GM12878 (cell line): ENCODE results near the gene PORCN. TPM values are rescaled to one million over a fixed set of nuclear protein-coding genes. Genes with fewer than 3 reads are reported as not detected.

Experiments used
- ATAC-seq: fragments of 200-7000 bp; cut with Tn5 transposase; 3 replicates; pipeline ENCODE4 v1.9.1; 2020; ENCODE audit warnings: mild to moderate bottlenecking, moderate library complexity
- BruUV-seq: library from RNA; stranded (reverse); fragments of 400-500 nt; replicated peaks from 2 replicates; lab custom pipeline; 2021; lab: Mats Ljungman, UMichigan
- CTCF ChIA-PET: fragments of 300-600 bp; sonication (Branson Sonifier 250); formaldehyde crosslinking; extraction: SDS; loops from one replicate; lab custom pipeline; 2021; ENCODE audit warnings: inconsistent platforms; lab: Yijun Ruan, JAX
- POLR2A ChIA-PET: fragments of 350-600 bp; formaldehyde crosslinking; extraction: SDS; loops from one replicate; lab custom pipeline; 2021; ENCODE audit warnings: inconsistent platforms; lab: Charles Lee
- RAD21 ChIA-PET: fragments of 300-600 bp; sonication (Branson Sonifier 250); formaldehyde crosslinking; loops from one replicate; lab custom pipeline; 2023; ENCODE audit warnings: antibody characterized with exemption; ENCODE audit not compliant: unreplicated experiment; lab: Charles Lee
- SMC1A ChIA-PET: fragments of 300-600 bp; sonication (Branson Sonifier 250); formaldehyde crosslinking; loops from one replicate; lab custom pipeline; 2023; ENCODE audit not compliant: unreplicated experiment, uncharacterized antibody; lab: Charles Lee
- DNase-seq: peaks from one replicate; pipeline ENCODE4 v3.0.0-alpha.2; 2011; ENCODE audit warnings: low read depth, low spot score
- FAIRE-seq: peaks from 3 replicates; lab custom pipeline; 2011; peaks lifted over from hg19 to GRCh38; lab: Jason Lieb, UNC
- H2AFZ ChIP-seq: 2 replicates; pipeline ENCODE4 v1.6.0; 2011; ENCODE audit warnings: low read depth, low read length, control low read depth; ENCODE audit not compliant: control insufficient read depth
- H3K27ac ChIP-seq: 2 replicates; pipeline ENCODE4 v1.5.1; 2011; ENCODE audit warnings: control low read depth; ENCODE audit not compliant: control insufficient read depth, insufficient read depth
- H3K27me3 ChIP-seq, 2 experiments: replicated peaks in 1 of 2; 2 replicates each; pipeline versions ENCODE4 v1.6.0 to v1.6.1; 2011; ENCODE audit warnings: low read length in 1 of 2; ENCODE audit not compliant: control insufficient read depth in 2 of 2, insufficient read depth in 2 of 2
- H3K36me3 ChIP-seq, 2 experiments: 2 replicates each; pipeline ENCODE4 v1.5.1; 2011; ENCODE audit warnings: low read length in 1 of 2; ENCODE audit not compliant: control insufficient read depth in 2 of 2, insufficient read depth in 2 of 2
- H3K4me1 ChIP-seq: 2 replicates; pipeline ENCODE4 v1.6.1; 2011; ENCODE audit warnings: mild to moderate bottlenecking, low read length, moderate library complexity, mixed read lengths; ENCODE audit not compliant: control insufficient read depth, insufficient read depth
- H3K4me2 ChIP-seq: 2 replicates; pipeline ENCODE4 v1.6.0; 2011; ENCODE audit warnings: control low read depth; ENCODE audit not compliant: control insufficient read depth, insufficient read depth
- H3K4me3 ChIP-seq: fragments of 200-600 bp; sonication (generic); 2 replicates; pipeline ENCODE4 v1.5.1; 2016
- H3K79me2 ChIP-seq: 2 replicates; pipeline ENCODE4 v1.6.0; 2011; ENCODE audit warnings: low read length; ENCODE audit not compliant: control insufficient read depth, insufficient read depth
- H3K9ac ChIP-seq: 2 replicates; pipeline ENCODE4 v1.8.0; 2011; ENCODE audit warnings: low read length, control low read depth, mixed read lengths; ENCODE audit not compliant: control insufficient read depth, insufficient read depth
- H3K9me3 ChIP-seq: replicated peaks from 3 replicates; pipeline ENCODE4 v1.5.1; 2011; ENCODE audit warnings: mild to moderate bottlenecking, low read length; ENCODE audit not compliant: control insufficient read depth, insufficient read depth
- H4K20me1 ChIP-seq: 2 replicates; pipeline ENCODE4 v1.6.0; 2011; ENCODE audit not compliant: control insufficient read depth, insufficient read depth
- BCLAF1 ChIP-seq: fragments of 450-650 bp; IDR thresholded peaks from 2 replicates; pipeline ENCODE4 v1.6.1; 2017; ENCODE audit warnings: antibody characterized with exemption, mild to moderate bottlenecking, moderate library complexity
- CBX5 ChIP-seq: sonication (generic); IDR thresholded peaks from 2 replicates; pipeline ENCODE4 v1.6.1; 2016; ENCODE audit warnings: low read depth, moderate library complexity, mild to moderate bottlenecking, inconsistent platforms
- CEBPB ChIP-seq, 2 experiments: fragments of 150-350 bp in 1 of 2; IDR thresholded peaks; 2 replicates each; pipeline ENCODE4 v1.6.1; 2012 to 2014; ENCODE audit warnings: low read depth in 2 of 2, low read length in 2 of 2, borderline replicate concordance in 1 of 2, inconsistent platforms in 1 of 2
- GATAD2B ChIP-seq: fragments of 450-650 bp; conservative IDR thresholded peaks from 2 replicates; pipeline ENCODE4 v1.6.1; 2017; ENCODE audit warnings: low read depth, mild to moderate bottlenecking, moderate library complexity
- KLF5 ChIP-seq: fragments of 450-650 bp; IDR thresholded peaks from 2 replicates; pipeline ENCODE4 v1.6.1; 2014; ENCODE audit warnings: mild to moderate bottlenecking; ENCODE audit not compliant: partially characterized antibody
- REST ChIP-seq: IDR thresholded peaks from 2 replicates; pipeline ENCODE4 v1.6.1; 2012; ENCODE audit warnings: mild to moderate bottlenecking, low read depth, low read length
- SMAD1 ChIP-seq: fragments of 450-650 bp; IDR thresholded peaks from 2 replicates; pipeline ENCODE4 v1.6.1; 2018; ENCODE audit warnings: mild to moderate bottlenecking, low read depth; ENCODE audit not compliant: partially characterized antibody
- ZBTB11 ChIP-seq: fragments of 450-650 bp; formaldehyde crosslinking; IDR thresholded peaks from 2 replicates; pipeline ENCODE4 v1.5.0; 2022; ENCODE audit warnings: mild to moderate bottlenecking, missing genetic modification characterization
- WGBS: methylation state at CpG from one replicate; pipeline ENCODE4 v1.1.6; 2016; ENCODE audit warnings: low lambda C conversion rate; ENCODE audit not compliant: insufficient replicate concordance, insufficient coverage; ENCODE audit errors: missing lambda C conversion rate; 5-methylcytosine and 5-hydroxymethylcytosine counted together
- in situ Hi-C: fragments of 300-500 bp; cut with MboI; formaldehyde crosslinking; loops from 9 replicates; pipeline ENCODE4 v1.14.3; 2018; ENCODE audit warnings: mixed read lengths
- intact Hi-C: fragments of 100-400 bp; cut with micrococcal nuclease; formaldehyde crosslinking; loops from one replicate; pipeline ENCODE4 v1.14.2; 2022; ENCODE audit not compliant: unreplicated experiment
- polyA plus RNA-seq, 11 experiments: library from polyadenylated mRNA; depleted of rRNA in 4 of 11; unstranded in 6 of 11; stranded (reverse) in 5 of 11; fragments of >200 nt; fragmentation: Nextera tagmentation in 4 of 11; fragmentation: Illumina TruSeq in 1 of 11; extraction: Ambion mirVana in 4 of 11; extraction: Trizol in 1 of 11; gene quantifications; 1 replicate in 1 of 11; 2 replicates in 10 of 11; pipeline versions ENCODE4 v1.2.1 to v1.2.3, GENCODE V29; 2011 to 2016; ENCODE audit warnings: inconsistent platforms in 2 of 11, missing spikeins in 2 of 11, low read depth in 1 of 11
- total RNA-seq, 4 experiments: library from RNA; depleted of rRNA in 3 of 4; stranded (reverse); fragments of >200 nt in 3 of 4; fragmentation: Illumina TruSeq in 1 of 4; extraction: Trizol in 1 of 4; gene quantifications; 2 replicates each; pipeline versions ENCODE4 v1.2.1 to v1.2.3, GENCODE V29; 2013 to 2021

PORCN gene
- total and polyA plus RNA-seq, 10 of the 15 experiments (the other 5 are each of a cell fraction or from before 2014, with no cell fraction given), result 0.27 to 21.0 (median 14.1) TPM

- ChIA-PET CTCF (no interaction called here), POLR2A (no interaction called here)
- H3K4me2 ChIP-seq, result no peak overlapping the region
Measured at GRCh38 chrX:48558271-48558670, 49.5 kb downstream of the PORCN start.

More at GRCh38 chrX:48558271-48558670, 49.5 kb downstream of the PORCN start:
- ATAC-seq, result no peak
- Histone ChIP-seq H3K27ac (no peak overlapping the region), H3K4me1 (no peaks in the 10 kb centered on the region), H4K20me1 (no peaks in the 10 kb centered on the region), H2AFZ (no peak overlapping the region), H3K9ac (no peak overlapping the region), H3K79me2 (no peaks in the 10 kb centered on the region), H3K4me3 (no peak overlapping the region), H3K36me3 (peaks cover 0 to 5% of the 10 kb centered on the region in 2 experiments; a peak in 2 of 4 replicates), H3K9me3 (no peaks in the 10 kb centered on the region), H3K27me3 (no peaks in the 10 kb centered on the region)
- no peak for FAIRE-seq
- intact Hi-C loops, result no loop called here
- RAD21 ChIA-PET, result no interaction called here
- no peak for TF ChIP-seq CEBPB (IDR thresholded peaks at IDR 0.05; ENCODE audit: borderline replicate concordance in 1 of 2, low read depth in 2 of 2, low read length in 2 of 2)
- TF ChIP-seq ZBTB11 (CRISPR knock-in tag), result no peak
- no peak for TF ChIP-seq GATAD2B
- TF ChIP-seq CBX5, result no peak
- TF ChIP-seq SMAD1, result no peak
- no peak for TF ChIP-seq KLF5
- no peak for TF ChIP-seq BCLAF1
- no peak for TF ChIP-seq REST
- 16% methylated on average over 4 of the region's 4 CpGs for WGBS
- SMC1A ChIA-PET, result no interaction called here
- no TSS peak for BruUV-seq
- no peak for DNase-seq
- in situ Hi-C loops, result no loop called here
